Activated CD8-positive, alpha-beta memory T cell treated with anti-CD3 and anti-CD28 coated beads for 1 hour (primary cell): Measurements from ENCODE around the gene CD81.
A peak's percentile ranks its signal among the peaks of the same experiment; 100 is the strongest.
"Not testable (repeated sequence)": the region's sequence is repeated elsewhere in the genome, so short reads cannot be mapped to it uniquely, and the experiment has no call there.

Source experiments
- DNase-seq, 2 donors: peaks; one replicate each; pipeline ENCODE4 v3.0.0-alpha.2; 2020; ENCODE audit warnings: low read depth in 1 of 2; ENCODE audit errors: extremely low read depth in 1 of 2

CD81 gene

GRCh38 chr11:2376751-2377451 lies at the start of gene CD81:
Gene CD81, plus strand, starts transcription at chr11:2377310. Its CDS starts 240 bp downstream, at chr11:2377550.
- peak in 1 of 2 donors; percentile 59 for DNase-seq

GRCh38 chr11:2328021-2328420 lies 49.1 kb upstream of the CD81 start:
- DNase-seq, result no peak

- no peak for DNase-seq
These were observed 48.3 kb upstream of the CD81 start for GRCh38 chr11:2328656-2329354.

GRCh38 chr11:2329551-2329950 lies 47.6 kb upstream of the CD81 start:
- no peak for DNase-seq

GRCh38 chr11:2330696-2331095 lies 46.4 kb upstream of the CD81 start:
- no peak for DNase-seq

- DNase-seq, result no peak
These were observed 45.7 kb upstream of the CD81 start for GRCh38 chr11:2331404-2331803.

- not testable (repeated sequence) for DNase-seq
These were observed 44.5 kb upstream of the CD81 start for GRCh38 chr11:2332569-2332968.

- DNase-seq, result not testable (repeated sequence)
These were observed 43.5 kb upstream of the CD81 start for GRCh38 chr11:2333486-2334205.

- DNase-seq, result not testable (repeated sequence)
These were observed 41.8 kb upstream of the CD81 start for GRCh38 chr11:2335286-2335685.

GRCh38 chr11:2338760-2339159 lies 38.4 kb upstream of the CD81 start:
- not testable (repeated sequence) for DNase-seq

GRCh38 chr11:2342557-2342956 lies 34.6 kb upstream of the CD81 start:
- DNase-seq, result no peak

GRCh38 chr11:2342981-2343380 lies 34.1 kb upstream of the CD81 start:
- no peak for DNase-seq

- DNase-seq, result no peak
These were observed 33.6 kb upstream of the CD81 start for GRCh38 chr11:2343502-2343901.

- no peak for DNase-seq
These were observed 32.1 kb upstream of the CD81 start for GRCh38 chr11:2345050-2345449.

GRCh38 chr11:2346014-2346413 lies 31.1 kb upstream of the CD81 start:
- DNase-seq, result no peak

GRCh38 chr11:2346586-2347307 lies 30.4 kb upstream of the CD81 start:
- no peak for DNase-seq

GRCh38 chr11:2347308-2347830 lies 29.7 kb upstream of the CD81 start:
- no peak for DNase-seq

GRCh38 chr11:2348986-2349385 lies 28.1 kb upstream of the CD81 start:
- no peak for DNase-seq

GRCh38 chr11:2351701-2352100 lies 25.4 kb upstream of the CD81 start:
- no peak for DNase-seq

GRCh38 chr11:2352420-2352819 lies 24.7 kb upstream of the CD81 start:
- no peak for DNase-seq
